HG03108 (cell line): ENCODE data around the gene ANKRD55.
"Not testable (repeated sequence)": the region's sequence is repeated elsewhere in the genome, so short reads cannot be mapped to it uniquely, and the experiment has no call there.

Experiments
- ATAC-seq: cut with Tn5 transposase; IDR thresholded peaks from one replicate; pipeline ENCODE4 v1.9.1; 2021; ENCODE audit warnings: moderate library complexity; ENCODE audit not compliant: unreplicated experiment

ANKRD55 gene

GRCh38 chr5:56147106-56147505 lies 86.0 kb downstream of the ANKRD55 start:
- no peak for ATAC-seq

GRCh38 chr5:56146674-56147073 lies 86.5 kb downstream of the ANKRD55 start:
- ATAC-seq = no peak

GRCh38 chr5:56145511-56145910 lies 87.6 kb downstream of the ANKRD55 start:
- ATAC-seq = no peak

- no peak for ATAC-seq
Measured at GRCh38 chr5:56145106-56145505, 88.0 kb downstream of the ANKRD55 start.

- no peak for ATAC-seq
Measured at GRCh38 chr5:56144211-56144610, 88.9 kb downstream of the ANKRD55 start.

GRCh38 chr5:56143373-56143714 lies 89.8 kb downstream of the ANKRD55 start:
- ATAC-seq = no peak

GRCh38 chr5:56142614-56143372 lies 90.3 kb downstream of the ANKRD55 start:
- ATAC-seq = peak; percentile 84

GRCh38 chr5:56142233-56142613 lies 90.9 kb downstream of the ANKRD55 start:
- no peak for ATAC-seq

GRCh38 chr5:56140073-56140472 lies 93.1 kb downstream of the ANKRD55 start:
- ATAC-seq = no peak

GRCh38 chr5:56130664-56131063 lies 102.5 kb downstream of the ANKRD55 start:
- ATAC-seq = no peak

GRCh38 chr5:56129288-56129687 lies 103.8 kb downstream of the ANKRD55 start:
- ATAC-seq = no peak

- no peak for ATAC-seq
Measured at GRCh38 chr5:56128113-56128512, 105.0 kb downstream of the ANKRD55 start.

- ATAC-seq = no peak
Measured at GRCh38 chr5:56126487-56127179, 106.5 kb downstream of the ANKRD55 start.

GRCh38 chr5:56123531-56124243 lies 109.4 kb downstream of the ANKRD55 start:
- ATAC-seq = no peak

- ATAC-seq = not testable (repeated sequence)
Measured at GRCh38 chr5:56122360-56122985, 110.7 kb downstream of the ANKRD55 start.

- ATAC-seq = no peak
Measured at GRCh38 chr5:56119050-56119449, 114.1 kb downstream of the ANKRD55 start.

- ATAC-seq = no peak
Measured at GRCh38 chr5:56116599-56117141, 116.5 kb downstream of the ANKRD55 start.

GRCh38 chr5:56115589-56115988 lies 117.5 kb downstream of the ANKRD55 start:
- ATAC-seq = no peak

- no peak for ATAC-seq
Measured at GRCh38 chr5:56112526-56113121, 120.5 kb downstream of the ANKRD55 start.

GRCh38 chr5:56111404-56111781 lies 121.7 kb downstream of the ANKRD55 start:
- ATAC-seq = no peak
